Right kidney (tissue), 1 donor: ENCODE data around the gene MYO18B.

ENCODE experiments used
- DNase-seq: peaks from one replicate; pipeline ENCODE4 v3.0.0-alpha.2; 2016

Gene MYO18B

GRCh38 chr22:25902402-25902801 lies 160.4 kb downstream of the MYO18B start:
- no peak for DNase-seq

DNA sequence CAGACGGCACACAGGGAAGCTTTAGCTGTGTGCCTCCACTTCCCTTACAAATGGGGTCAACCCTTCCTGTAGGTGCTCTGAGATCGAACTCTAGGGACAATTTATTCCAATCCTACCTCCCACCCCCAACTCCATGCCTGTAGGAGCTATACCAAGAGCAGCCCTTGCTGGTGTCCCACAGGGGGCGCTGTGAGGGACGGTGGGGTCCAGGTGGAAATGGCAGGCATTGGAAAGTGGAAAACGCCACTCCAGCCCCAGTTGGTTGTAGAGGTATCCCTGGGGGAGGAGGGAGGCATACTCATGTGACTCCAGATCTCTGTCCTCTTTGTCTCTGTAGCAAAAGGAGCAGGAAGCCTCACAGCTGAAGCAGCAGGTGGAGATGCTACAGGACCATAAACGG lies 161.3 kb downstream of the MYO18B start:
- no peak for DNase-seq

DNA sequence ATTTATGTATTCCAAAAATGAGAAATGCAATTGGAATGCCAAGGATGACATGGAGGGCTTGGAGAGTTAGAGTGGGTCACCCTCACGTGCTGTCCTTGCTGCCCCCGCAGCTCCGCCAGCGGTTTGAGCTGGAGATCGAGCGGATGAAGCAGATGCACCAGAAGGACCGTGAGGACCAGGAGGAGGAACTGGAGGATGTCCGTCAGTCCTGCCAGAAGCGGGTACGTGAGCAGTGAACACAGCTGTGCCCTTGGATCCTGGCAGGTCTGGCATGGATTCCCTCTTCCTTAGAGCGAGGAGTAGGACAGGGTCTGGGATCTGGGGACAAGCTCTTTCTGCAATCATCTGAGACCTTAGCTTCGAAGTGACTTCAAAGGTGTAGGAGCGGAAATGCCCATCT lies 166.2 kb downstream of the MYO18B start:
- DNase-seq = no peak

- no peak for DNase-seq
Measured at GRCh38 chr22:25908755-25909154, 166.8 kb downstream of the MYO18B start.

DNA sequence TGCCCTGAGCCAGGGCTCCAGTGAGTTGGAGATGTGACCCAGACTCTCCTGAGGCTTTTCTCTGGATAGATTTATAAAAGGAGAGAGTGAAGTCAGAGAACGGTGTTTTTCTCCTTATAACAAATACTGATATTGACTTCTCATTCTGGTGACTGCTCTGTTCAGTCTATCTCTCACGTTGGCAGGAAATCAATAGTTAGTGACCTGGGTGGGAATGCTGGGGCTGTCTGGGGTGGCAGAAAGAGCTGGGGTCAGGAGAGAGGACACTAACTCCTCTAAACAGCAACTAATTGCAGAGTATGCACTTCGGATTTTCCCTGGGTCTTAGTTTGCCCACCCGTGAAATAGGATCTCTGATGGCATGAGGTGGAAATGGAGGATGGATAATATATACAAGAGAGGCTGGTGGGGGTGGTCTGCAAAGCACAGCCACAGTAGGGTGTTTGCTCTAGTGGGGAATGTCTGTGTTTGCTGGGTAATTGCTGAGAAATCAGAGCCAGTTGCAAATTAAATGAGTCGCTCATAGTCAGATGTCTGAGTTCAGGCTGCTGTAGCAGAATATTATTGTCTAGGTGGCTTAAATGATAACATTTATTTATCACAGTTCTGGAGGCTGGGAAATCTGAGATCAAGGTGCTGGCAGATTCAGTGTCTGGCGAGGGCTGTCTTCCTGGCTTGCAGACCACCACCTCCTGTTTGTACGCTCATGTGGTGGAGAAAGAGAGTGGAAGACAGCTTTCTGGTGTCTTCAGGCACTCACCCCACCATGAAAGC lies 167.8 kb downstream of the MYO18B start:
- no peak for DNase-seq

GRCh38 chr22:25911243-25911972 lies 169.4 kb downstream of the MYO18B start:
- DNase-seq = no peak

DNA sequence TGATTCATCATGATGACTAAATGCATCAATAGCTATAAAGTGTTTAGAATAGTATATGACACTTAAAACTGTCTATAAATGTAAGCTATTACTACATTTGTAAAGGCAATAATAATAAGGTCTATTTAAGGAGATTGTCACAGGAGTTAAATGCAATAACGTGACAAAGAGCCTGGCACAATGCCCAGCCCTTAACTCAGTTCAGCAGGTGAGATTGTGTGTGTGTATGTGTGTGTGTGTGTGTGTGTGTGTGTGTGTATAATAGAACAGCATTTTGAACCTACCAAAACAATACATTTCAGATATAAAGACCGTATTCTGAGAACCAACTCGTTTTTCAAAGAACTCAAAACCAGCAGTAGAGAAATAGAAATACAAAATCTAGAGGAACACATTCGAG lies 177.5 kb downstream of the MYO18B start:
- DNase-seq = no peak

GRCh38 chr22:25922141-25922540 lies 180.2 kb downstream of the MYO18B start:
- DNase-seq = no peak

GRCh38 chr22:25923914-25924313 lies 181.9 kb downstream of the MYO18B start:
- DNase-seq = no peak

- DNase-seq = no peak
Measured at GRCh38 chr22:25928038-25928437, 186.1 kb downstream of the MYO18B start.

- no peak for DNase-seq
Measured at GRCh38 chr22:25929321-25929878, 187.4 kb downstream of the MYO18B start.

- no peak for DNase-seq
Measured at GRCh38 chr22:25930083-25930482, 188.1 kb downstream of the MYO18B start.

DNA sequence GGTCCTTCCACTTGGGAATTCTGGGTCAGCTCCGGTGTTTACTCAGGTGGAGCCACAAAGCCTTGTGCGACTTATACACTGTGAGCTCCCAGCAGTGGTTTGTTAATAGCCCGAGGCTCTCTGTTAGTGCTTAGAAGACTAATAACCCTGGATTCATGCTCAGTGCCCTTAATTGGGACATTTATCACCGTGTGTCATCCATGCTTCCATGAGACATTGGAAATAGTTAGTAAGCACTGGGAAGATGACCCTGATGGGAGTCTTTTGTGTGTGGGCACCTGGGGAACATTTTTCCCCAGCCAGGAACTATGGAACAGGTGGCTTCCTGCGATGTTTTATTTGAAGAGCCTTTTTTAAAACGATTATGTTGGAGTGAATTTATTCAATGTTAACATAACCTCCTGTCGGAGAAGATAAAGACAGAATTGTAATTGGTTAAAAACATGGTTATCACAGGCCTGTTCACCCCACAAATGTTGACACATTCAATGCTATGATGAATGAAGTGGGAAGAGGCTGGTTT lies 188.9 kb downstream of the MYO18B start:
- DNase-seq = no peak

- no peak for DNase-seq
Measured at GRCh38 chr22:25933158-25933788, 191.3 kb downstream of the MYO18B start.

GRCh38 chr22:25935266-25936058 lies 193.5 kb downstream of the MYO18B start:
- DNase-seq = no peak

DNA sequence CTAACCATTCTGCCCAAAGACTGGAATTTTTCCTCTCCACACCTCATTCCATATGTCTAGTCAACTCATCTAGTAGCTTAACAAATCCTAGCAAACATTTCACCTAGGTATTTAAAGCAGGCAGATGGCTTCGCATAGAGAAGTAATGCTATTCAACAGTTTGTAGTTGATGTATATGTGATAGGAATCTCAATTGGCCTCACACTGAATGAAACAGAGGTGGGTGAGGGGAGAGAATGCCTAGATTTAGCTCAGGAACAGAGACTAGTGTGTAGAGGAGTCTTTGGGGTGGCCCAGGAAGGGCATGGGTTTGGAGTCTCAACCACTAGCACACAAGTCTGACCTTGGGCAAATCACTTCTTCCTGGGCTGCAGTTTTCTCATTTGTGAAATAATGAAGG lies 196.2 kb downstream of the MYO18B start:
- no peak for DNase-seq

- no peak for DNase-seq
Measured at GRCh38 chr22:25939384-25939783, 197.4 kb downstream of the MYO18B start.

GRCh38 chr22:25940479-25940878 lies 198.5 kb downstream of the MYO18B start:
- DNase-seq = no peak

DNA sequence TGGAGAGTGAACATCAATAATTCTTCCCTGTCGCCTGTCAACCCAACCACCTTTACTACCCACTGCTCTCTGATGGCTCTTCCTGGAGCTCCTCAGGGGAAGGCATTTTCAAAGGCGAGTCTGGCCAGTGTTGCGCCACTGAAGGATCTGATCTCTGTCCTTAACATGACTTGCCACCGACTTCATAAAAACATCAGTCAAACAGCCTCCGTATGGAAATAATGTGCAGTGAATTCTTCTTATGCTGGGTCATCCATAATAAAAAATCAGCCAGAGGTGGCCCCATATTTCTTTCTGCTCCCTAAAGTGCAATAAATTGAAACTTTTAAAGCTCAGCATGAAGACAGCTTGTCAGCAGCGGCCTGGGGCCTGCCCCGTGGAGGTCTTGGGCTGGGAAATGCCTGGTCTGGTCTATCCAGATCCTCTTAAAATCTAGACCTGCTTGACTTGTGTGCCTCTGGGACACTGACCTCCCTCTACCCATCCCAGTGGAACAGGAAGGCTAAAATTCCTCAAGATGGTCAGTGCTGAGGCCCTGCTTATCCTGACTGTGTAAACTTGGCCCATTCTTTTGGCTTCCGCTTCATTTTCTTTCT lies 199.5 kb downstream of the MYO18B start:
- DNase-seq = no peak

GRCh38 chr22:25942115-25942855 lies 200.3 kb downstream of the MYO18B start:
- DNase-seq = no peak

DNA sequence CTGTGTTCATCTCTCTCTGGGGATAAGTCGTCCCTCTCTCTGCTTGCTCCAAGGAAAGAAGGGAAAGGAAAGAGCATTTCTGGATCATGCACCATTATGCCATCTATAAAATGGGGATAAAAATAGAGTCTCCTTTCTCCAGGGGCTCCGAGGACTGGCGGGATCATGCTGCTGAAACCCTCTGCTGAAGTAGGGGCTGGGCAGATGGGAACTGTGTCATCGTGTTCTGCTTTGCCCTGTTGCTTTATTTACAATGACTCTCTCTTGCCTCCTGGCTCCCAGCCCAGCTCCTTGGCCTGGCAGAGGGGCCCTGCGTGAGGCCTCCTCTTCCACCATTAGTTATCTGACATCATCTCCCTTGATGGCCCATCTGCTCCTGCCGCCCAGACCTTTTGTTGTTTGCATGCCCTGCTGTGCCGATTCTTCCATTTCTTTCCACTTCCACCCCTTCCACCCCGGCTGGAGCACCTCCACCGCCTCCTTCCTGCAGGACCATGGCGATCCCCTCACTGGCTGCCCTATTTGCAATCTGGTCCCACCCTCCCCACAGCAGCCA lies 200.9 kb downstream of the MYO18B start:
- DNase-seq = no peak
